PFSK-1 (cell line): ENCODE results near the gene MDN1.

Experiments used
- POLR2AphosphoS5 ChIP-seq: IDR thresholded peaks from 2 replicates; pipeline ENCODE4 v1.6.1; 2012; ENCODE audit warnings: low read depth, mild to moderate bottlenecking, control low read depth, low read length, moderate library complexity
- SIN3A ChIP-seq: IDR thresholded peaks from 2 replicates; pipeline ENCODE4 v1.6.1; 2012; ENCODE audit warnings: mild to moderate bottlenecking, low read length, moderate library complexity, borderline replicate concordance; ENCODE audit not compliant: insufficient read depth
- TAF1 ChIP-seq: IDR thresholded peaks from 2 replicates; pipeline ENCODE4 v1.6.1; 2012; ENCODE audit warnings: low read length, control low read depth, borderline replicate concordance; ENCODE audit not compliant: insufficient read depth
- TF ChIP-seq, protein P1 (sequence below), 2 experiments: IDR thresholded peaks; 2 replicates each; pipeline versions ENCODE4 v1.6.1 to v1.8.0; 2011 to 2012; ENCODE audit warnings: low read depth in 2 of 2, low read length in 2 of 2, control low read depth in 1 of 2, inconsistent platforms in 1 of 2, mild to moderate bottlenecking in 1 of 2, moderate library complexity in 1 of 2; ENCODE audit not compliant: insufficient read depth in 1 of 2

DNA sequence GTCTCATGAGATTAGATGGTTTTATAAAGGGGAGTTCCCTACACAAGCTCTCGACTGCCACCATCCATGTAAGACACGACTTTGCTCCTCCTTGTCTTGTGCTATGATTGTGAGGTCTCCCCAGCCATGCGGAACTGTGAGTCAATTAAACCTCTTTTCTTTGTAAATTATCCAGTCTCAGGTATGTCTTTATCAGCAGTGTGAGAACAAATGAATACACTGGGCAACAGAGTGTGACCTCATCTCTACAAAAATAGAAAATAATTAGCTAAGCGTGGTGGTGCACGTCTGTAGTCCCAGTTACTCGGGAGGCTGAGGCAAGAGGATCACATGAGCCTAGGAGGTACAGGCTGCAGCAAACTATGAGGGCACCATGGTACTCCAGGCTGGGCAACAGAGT is 51.3 kb downstream of the MDN1 start:
- no peak for TF ChIP-seq POLR2AphosphoS5
- no peak for TF ChIP-seq TAF1
- TF ChIP-seq, protein P1, sequence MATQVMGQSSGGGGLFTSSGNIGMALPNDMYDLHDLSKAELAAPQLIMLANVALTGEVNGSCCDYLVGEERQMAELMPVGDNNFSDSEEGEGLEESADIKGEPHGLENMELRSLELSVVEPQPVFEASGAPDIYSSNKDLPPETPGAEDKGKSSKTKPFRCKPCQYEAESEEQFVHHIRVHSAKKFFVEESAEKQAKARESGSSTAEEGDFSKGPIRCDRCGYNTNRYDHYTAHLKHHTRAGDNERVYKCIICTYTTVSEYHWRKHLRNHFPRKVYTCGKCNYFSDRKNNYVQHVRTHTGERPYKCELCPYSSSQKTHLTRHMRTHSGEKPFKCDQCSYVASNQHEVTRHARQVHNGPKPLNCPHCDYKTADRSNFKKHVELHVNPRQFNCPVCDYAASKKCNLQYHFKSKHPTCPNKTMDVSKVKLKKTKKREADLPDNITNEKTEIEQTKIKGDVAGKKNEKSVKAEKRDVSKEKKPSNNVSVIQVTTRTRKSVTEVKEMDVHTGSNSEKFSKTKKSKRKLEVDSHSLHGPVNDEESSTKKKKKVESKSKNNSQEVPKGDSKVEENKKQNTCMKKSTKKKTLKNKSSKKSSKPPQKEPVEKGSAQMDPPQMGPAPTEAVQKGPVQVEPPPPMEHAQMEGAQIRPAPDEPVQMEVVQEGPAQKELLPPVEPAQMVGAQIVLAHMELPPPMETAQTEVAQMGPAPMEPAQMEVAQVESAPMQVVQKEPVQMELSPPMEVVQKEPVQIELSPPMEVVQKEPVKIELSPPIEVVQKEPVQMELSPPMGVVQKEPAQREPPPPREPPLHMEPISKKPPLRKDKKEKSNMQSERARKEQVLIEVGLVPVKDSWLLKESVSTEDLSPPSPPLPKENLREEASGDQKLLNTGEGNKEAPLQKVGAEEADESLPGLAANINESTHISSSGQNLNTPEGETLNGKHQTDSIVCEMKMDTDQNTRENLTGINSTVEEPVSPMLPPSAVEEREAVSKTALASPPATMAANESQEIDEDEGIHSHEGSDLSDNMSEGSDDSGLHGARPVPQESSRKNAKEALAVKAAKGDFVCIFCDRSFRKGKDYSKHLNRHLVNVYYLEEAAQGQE (IDR thresholded peaks at IDR 0.05; ENCODE audit: insufficient read depth in 1 of 2, low read depth in 2 of 2, low read length in 2 of 2): no peak
- TF ChIP-seq SIN3A: no peak
